ENCODE data around the gene BAHCC1.
"Not testable (repeated sequence)": the region's sequence is repeated elsewhere in the genome, so short reads cannot be mapped to it uniquely, and the experiment has no call there.

BAHCC1 gene

DNA sequence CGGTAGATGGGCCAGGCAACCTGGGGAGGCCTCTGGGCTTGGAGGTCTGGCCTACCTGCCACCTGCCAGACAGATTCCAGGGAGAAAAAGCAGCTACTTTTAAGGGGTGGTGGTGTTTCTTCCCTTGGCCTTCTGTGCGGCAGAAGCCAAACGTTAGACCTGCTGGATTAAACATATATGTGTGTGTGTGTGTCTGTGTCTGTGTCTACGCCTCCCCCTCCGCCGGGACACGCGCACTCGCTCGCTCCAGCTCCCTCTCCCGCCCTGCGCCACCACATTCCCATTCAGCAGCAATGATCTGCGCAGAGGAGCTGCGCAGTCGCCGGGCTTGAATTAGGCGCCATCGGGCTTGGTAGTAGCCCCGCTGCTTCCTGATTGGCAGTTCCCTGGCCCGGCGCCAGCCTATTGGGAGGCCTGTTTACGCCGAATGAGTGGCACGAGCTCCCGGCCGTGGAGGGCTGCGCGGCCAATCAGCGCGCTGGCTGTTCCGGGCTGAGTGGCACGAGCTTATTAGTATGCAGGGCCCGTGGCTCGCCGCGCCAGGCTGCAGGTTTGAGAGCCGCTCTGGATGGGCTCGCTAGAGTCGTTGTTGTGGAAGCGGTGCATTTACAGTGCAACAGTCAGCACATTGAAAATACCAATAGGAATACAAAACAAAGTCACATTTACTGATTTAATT lies at the start of gene BAHCC1:
Gene BAHCC1 (plus strand): TSS at position 537 of the 679 bp plus-strand sequence. CDS start 4,283 bp downstream, outside the sequence.
- DNase-seq (ENCODE audit: low read depth, low spot score): peak; percentile 100

DNA sequence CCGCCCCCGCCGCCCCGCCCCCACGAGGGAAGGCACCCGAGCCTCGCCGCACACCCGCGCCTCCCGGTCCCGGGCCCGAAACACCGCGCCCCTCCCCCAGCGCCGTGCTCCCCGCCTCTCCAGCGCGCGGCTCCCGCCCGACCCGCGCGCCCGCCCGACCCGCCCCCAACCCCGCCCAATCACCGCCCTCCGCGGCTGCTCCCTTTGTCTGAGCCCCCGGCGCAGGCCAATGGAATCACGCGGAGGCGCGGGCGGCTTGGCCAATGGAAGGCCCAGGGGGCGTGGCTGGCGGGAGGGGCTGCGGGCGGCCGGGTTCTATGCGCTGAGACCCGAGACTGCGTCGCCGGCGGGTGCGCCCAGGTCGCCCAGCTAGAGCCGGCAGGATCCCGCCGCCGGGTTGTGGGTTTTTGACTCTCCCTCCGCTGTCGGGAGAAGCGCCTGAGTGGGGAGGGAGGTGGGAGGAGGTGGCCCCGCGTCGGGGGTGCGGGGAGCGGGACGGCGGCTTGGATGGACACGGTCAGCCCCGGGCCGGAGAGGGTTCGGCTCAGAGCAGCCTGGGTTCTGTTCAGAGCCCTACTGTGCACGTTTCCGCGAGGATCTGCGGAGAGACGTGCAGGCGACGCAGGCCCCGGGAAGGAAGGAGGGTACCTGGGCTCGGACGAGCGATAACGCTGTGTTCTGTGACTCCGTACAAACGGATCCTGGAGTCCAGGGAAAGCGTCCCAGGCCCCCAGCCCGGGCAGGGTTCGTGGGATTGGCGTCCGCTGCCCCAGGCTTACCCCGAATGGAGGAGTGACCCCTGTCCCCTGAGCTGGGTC lies 49.0 kb upstream of the BAHCC1 start:
- DNase-seq (ENCODE audit: low read depth, low spot score): peak; percentile 99

DNA sequence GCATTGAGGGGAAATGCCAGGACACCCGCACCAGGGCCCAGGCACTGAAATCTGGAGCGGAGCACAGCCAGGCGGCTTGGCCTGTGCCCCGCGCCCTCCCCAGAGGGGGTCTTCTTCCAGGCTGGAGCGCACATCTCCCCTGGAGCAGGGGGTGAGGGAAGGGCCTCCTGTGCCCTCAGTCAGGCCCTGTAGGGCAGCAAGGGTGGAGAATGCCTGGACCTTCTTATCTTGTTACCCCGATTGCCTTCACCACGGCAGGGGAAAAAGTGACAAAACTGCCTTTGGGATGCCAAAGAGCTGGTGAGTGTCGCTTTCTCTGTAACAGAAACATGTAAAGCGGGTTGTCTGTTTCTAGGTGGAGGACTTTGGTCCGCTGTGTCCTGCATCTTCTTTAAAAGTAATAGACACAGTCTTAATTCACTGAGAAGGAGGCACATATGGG lies 48.3 kb upstream of the BAHCC1 start:
- DNase-seq (ENCODE audit: low read depth, low spot score): no peak

- DNase-seq (ENCODE audit: low read depth, low spot score): no peak
Observed at GRCh38 chr17:81347437-81347836, 47.8 kb upstream of the BAHCC1 start.

GRCh38 chr17:81348097-81349055 lies 46.9 kb upstream of the BAHCC1 start:
- DNase-seq (ENCODE audit: low read depth, low spot score): no peak

DNA sequence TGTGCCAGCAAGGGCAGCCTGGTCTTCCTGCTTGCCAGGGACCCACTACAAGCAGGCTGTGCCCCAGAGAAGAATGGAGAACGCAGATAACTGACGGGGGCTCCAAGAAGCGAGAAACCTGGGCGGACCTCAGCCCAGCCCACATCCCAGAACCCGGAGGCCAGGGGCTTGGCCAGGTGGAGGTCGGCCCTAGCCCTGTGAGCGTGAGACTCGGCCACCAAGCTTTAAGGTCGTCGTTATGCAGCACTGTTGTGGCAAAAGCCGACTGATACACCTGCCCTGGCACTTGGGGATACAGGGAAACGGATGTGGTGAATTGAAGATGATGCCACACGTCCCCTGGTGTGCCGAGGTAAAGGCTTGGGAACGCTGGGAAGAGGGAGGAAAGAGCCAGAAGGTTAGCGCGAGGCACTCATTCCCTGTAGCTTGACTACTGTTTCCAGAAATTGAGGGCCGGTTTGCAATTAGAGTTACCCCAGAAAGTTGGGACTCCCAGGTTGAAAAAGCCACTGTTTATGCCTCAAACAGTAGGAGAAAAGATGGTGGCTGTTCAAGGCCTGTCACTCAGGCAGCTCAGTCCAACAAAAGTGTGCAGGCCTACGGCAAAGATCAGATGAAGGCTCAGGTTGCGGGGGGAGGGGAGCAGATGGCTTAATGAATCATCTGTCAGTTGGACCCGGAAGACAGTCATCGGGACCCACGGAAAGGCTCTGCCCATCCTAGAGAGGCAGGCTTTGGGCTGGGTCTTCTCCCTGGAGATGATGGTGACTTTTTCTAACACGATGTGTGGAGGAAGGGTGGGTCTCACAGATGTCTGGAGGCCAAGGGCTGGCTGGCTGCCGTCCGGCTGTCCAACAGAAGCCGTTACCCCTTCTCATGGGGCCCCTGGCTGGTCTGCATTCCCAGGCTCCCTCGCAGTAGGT lies 45.6 kb upstream of the BAHCC1 start:
- no peak for DNase-seq (ENCODE audit: low read depth, low spot score)

DNA sequence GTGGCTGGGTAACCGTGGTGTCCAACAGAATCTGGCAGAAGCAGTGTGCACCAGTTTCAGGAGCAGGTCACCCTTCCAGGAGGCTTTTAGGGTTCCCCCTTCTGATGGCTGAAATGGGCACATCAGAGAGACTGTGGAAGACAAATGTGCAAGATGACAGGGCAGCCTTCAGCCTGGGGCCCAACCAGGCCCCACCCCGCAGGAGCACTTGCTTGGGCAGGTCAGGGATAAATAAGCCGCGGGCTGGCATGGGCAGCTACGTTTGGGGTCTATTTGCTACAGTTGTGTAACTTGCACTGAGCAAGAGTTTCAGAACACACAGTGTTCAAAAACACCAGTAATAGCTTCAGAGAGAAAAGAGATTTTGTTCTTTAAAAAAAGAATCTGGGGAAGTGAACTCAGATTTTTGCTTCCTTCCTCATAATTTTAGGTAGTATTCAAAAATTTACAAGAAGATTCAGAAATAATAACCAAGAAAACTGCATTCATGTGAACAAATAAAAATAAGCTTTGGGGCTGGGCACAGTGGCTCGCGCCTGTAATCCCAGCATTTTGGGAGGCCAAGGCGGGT lies 44.9 kb upstream of the BAHCC1 start:
- no peak for DNase-seq (ENCODE audit: low read depth, low spot score)

GRCh38 chr17:81351329-81352052 lies 43.8 kb upstream of the BAHCC1 start:
- not testable (repeated sequence) for DNase-seq (ENCODE audit: low read depth, low spot score)

DNA sequence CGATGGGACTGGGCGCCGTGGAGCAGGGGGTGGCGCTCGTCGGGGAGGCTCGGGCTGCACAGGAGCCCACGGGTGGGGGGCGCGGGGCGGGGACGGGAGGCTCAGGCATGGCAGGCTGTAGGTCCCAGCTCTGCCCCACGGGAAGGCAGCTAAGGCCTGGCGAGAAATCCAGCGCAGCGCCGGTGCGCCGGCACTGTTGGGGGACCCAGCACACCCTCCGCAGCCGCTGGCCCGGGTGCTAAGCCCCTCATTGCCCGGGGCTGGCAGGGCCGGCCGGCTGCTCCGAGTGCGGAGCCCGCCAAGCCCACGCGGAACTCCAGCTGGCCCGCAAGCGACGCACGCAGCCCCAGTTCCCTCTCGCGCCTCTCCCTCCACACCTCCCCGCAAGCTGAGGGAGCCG lies 43.2 kb upstream of the BAHCC1 start:
- DNase-seq (ENCODE audit: low read depth, low spot score): not testable (repeated sequence)

DNA sequence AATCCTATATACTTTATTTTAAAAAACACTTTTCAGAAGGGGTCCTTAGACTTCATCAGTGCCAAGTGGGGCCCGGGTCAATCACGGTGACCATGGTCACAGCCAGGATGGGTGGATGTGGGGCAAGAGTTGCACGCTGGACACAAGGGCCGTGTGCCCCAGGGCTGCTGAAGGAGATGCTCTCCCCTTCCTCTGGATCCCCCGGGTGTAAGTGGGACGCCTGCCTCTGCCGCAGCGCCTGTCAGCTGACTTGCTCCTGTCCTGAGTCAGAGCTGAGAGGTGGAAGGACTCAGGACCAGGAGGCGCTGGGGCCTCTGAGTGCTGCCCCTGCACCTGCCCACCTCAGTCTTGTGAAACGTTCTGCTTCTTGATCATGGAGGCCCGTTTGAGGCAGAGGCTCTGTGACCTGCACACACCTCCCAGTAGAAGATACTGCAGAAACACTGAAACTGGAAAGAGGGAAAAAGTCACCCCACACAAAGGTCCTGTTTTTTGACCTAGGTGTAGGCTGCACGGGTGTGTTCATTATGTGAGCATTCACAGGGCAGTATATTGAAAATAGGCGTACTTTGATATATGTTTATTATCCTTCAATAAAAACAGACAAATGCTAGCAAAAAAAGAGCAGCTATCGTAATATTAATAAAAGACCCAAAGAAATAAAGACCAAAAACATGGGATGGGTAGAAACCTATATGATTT lies 40.9 kb upstream of the BAHCC1 start:
- no peak for DNase-seq (ENCODE audit: low read depth, low spot score)

GRCh38 chr17:81354954-81355347 lies 40.3 kb upstream of the BAHCC1 start:
- DNase-seq (ENCODE audit: low read depth, low spot score): no peak

DNA sequence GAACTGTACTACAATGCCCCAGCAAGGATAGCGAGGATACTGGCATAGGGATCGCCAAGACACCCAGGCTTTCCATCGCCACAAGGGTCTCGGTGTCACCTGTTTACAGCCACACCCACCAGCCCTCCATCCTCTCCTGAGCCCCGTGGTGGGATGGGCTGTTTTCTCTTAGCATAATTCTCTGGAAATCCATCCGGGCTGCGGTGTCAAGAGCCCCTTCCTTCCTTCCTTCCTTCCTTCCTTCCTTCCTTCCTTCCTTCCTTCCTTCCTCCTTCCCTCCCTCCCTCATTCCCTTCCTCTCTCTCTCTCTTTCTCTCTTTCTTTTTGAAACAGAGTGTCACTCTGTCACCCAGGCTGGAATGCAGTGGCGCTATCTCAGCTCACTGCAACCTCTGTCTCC lies 36.0 kb upstream of the BAHCC1 start:
- no peak for DNase-seq (ENCODE audit: low read depth, low spot score)

- not testable (repeated sequence) for DNase-seq (ENCODE audit: low read depth, low spot score)
Observed at GRCh38 chr17:81362001-81362400, 33.3 kb upstream of the BAHCC1 start.

DNA sequence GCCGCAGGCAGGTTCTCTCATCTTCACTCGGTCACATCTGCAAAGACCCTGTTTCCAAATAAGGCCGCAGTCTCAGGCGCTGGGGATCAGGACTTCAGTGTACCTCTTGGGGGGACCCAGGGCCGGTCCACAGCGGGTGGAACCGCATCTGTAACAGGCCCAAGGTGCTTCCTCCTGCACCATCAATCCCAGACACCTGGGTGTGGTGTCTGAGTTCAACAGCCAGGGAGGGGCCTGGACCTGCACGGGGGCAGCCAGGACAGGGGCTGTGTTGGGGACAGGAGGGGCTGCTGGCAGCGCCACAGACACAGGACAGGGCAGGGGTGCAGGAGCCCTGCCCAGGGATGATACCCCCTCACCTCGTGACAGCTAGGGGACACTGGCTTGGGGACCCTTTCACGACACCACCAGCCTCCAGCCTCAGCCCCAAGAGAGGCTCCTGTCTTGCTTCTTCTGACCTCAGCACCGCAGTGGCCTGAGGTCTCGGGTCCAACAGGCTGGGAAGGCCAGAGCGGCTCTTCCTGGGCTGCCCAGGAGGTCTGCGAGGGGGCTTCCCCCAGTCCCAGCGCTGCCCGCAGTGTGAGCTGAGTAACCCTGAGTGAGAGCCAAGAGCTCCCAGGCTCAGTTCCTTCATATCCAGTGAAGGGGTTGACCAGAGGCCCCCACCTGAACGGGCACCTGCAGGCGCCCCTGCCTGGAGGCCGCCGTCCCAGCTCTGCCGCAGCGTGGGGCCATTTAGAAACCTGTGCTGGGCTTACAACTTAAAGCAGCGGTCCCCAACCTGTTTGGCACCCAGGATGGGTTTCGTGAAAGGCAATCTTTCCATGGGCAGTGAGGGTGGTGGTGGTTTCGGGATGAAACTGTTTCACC lies 30.7 kb upstream of the BAHCC1 start:
- no peak for DNase-seq (ENCODE audit: low read depth, low spot score)

GRCh38 chr17:81365148-81365600 lies 30.1 kb upstream of the BAHCC1 start:
- peak; percentile 86 for DNase-seq (ENCODE audit: low read depth, low spot score)

- DNase-seq (ENCODE audit: low read depth, low spot score): peak; percentile 95
Observed at GRCh38 chr17:81365601-81366585, 29.4 kb upstream of the BAHCC1 start.

GRCh38 chr17:81366648-81367047 lies 28.6 kb upstream of the BAHCC1 start:
- DNase-seq (ENCODE audit: low read depth, low spot score): no peak
